ENCODE data around the gene GPR62. TPM values are rescaled to one million over a fixed set of nuclear protein-coding genes. Genes with fewer than 3 reads are reported as not detected.

The GPR62 gene
- total RNA-seq, 1 donor from 2014 or later: not detected

Other genes starting within 250 kb of the GPR62 start
- gene GRM2, start 248.3 kb upstream of the GPR62 start, total RNA-seq: 0.22 TPM
- not detected for gene IQCF6, start 176.1 kb upstream of the GPR62 start, total RNA-seq
- not detected for gene IQCF2, start 93.8 kb upstream of the GPR62 start, total RNA-seq
- not detected for gene IQCF5, start 79.8 kb upstream of the GPR62 start, total RNA-seq
- not detected for gene IQCF1, start 52.0 kb upstream of the GPR62 start, total RNA-seq
- 29.0 TPM for gene RRP9, start 13.5 kb upstream of the GPR62 start, total RNA-seq
- gene PARP3, start 13.0 kb upstream of the GPR62 start, total RNA-seq: 19.7 TPM
- 27.4 TPM for gene PCBP4, start 12.1 kb downstream of the GPR62 start, total RNA-seq
- 59.5 TPM for gene ABHD14B, start 18.7 kb downstream of the GPR62 start, total RNA-seq
- 17.7 TPM for gene ABHD14A, start 19.7 kb downstream of the GPR62 start, total RNA-seq
- gene ACY1, start 28.2 kb downstream of the GPR62 start, total RNA-seq: 35.1 TPM
- 948 TPM for gene RPL29, start 40.5 kb downstream of the GPR62 start, total RNA-seq
- 17.2 TPM for gene DUSP7, start 101.2 kb downstream of the GPR62 start, total RNA-seq
- gene POC1A, start 199.0 kb downstream of the GPR62 start, total RNA-seq: 2.8 TPM
- gene ALAS1, start 242.8 kb downstream of the GPR62 start, total RNA-seq: 134 TPM